NCI-H2107 treated with DMSO at 0.1 percent for 48 hours (cell line): Measurements from ENCODE around the gene EIF5.
"Not testable (repeated sequence)": the region's sequence is repeated elsewhere in the genome, so short reads cannot be mapped to it uniquely, and the experiment has no call there.

Experiments
- DNase-seq: peaks from one replicate; lab custom pipeline; 2025; ENCODE audit not compliant: unreplicated experiment; lab: John Stamatoyannopoulos, UW

Gene EIF5

GRCh38 chr14:103334644-103335622 is 896 bp downstream of the EIF5 start:
- DNase-seq: no peak

DNA sequence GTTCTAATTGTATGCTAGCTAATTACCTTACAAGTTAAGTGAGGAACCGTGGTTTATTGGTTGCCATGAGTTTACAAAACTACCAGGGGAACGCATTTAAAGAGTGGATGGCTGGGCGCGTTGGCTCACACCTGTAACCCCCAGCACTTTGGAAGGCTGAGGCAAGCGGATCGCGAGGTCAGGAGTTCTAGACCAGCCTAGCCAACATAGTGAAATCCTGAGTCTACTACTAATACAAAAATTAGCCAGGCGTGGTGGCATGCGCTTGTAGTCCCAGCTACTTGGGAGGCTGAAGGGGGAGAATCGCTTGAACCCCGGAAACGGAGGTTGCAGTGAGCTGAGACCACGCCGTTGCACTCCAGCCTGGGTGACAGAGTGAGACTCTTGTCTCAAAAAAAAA is 2.2 kb downstream of the EIF5 start:
- DNase-seq: no peak

DNA sequence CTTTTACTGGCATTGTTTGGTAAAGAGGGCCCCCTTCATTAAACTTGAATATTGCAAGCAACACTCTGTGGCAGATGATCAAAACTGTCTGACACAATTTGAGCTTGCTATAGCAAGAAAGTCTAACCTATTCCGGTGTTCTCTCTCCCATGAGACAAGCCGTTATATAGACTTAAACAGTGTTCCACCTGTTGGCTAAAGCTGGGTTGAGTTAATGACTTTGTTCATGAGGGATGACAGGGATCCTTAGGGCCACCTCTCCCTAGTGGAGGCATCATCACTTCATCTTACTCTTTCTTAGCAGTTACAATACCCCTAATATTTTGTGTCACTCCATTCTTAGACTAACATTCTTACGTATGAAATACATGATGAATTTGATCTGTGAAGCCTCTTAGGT is 3.8 kb downstream of the EIF5 start:
- DNase-seq: no peak

- no peak for DNase-seq
Observed at GRCh38 chr14:103339561-103339960, 5.5 kb downstream of the EIF5 start.

GRCh38 chr14:103340480-103341212 is 6.6 kb downstream of the EIF5 start:
- no peak for DNase-seq

DNA sequence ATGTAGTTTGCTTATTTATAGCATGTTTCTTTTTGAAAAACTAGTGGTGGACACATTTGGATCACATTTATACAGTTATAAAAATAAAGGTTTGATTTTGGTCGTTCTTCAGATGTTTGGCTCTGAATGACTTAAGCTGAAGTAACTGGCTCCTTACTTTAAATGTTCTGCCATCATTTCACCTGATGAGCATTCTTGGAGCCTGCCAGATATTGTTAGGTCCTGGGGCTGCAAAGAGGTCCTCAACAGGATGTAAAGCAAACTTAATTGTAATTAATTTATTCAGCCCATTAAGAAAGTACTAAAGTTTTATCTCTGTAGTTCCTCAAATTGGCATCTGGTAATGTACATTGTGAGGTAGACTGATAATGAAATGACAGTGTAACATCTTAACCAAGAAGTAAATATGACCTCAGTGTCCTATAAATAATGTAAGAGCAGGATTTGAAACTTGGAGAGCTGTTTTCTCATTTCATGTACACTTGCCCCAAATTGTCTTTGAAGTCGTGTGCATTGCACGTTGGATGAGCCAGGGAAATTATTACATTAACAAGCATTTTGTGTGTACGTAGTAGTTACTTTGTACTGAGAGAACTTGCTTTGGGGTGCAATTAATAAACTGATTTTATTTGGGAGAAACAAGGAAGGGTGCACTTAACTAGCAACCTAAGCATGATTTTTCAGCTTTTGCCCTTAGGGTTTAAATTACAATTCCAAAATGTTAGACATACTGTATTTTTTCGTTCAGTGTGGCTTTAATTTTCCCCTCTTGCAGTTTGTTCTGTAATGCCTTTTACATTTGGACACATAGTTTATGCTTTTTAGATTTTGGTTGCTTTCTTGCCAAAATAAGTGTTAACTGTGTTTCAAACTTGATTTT is 7.5 kb downstream of the EIF5 start:
- DNase-seq: no peak

DNA sequence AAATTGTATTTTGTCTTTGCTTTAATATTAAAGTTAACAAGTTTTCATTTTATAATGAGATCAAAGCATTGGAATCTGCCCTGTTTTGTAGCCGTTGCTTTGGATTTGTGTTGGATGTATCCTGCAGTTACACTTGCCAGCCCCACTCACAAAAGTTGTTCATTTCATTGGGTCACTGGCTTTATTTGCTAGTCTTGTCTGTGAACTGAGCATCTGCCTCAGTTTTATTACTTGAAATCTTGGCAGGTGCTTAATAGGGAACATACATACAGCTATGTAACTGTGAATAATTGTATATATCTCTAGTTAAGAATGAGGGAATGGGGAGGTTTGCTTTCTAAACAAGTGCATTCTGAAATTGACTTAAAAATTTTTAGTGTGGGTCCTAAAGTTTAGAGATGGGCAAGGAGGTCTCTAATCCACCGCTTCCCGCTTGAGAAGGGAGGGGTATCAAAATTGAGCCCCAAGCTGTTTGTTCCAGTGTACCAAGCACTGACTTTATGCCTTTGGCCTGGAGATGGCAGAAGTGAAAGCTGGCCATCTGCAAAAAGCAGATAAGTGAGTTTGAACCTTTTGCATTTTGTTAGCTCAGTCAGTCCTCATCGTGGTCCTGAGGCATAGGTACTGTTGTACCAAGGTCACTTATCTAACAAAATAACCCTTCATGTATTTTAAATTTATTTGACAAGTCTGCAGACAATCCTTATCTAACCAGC is 9.3 kb downstream of the EIF5 start:
- no peak for DNase-seq

- no peak for DNase-seq
Observed at GRCh38 chr14:103343905-103344797, 10.1 kb downstream of the EIF5 start.

GRCh38 chr14:103346286-103346685 is 12.2 kb downstream of the EIF5 start:
- no peak for DNase-seq

- no peak for DNase-seq
Observed at GRCh38 chr14:103347091-103347815, 13.2 kb downstream of the EIF5 start.

GRCh38 chr14:103348154-103348553 is 14.1 kb downstream of the EIF5 start:
- peak; percentile 17 for DNase-seq

GRCh38 chr14:103349982-103350381 is 15.9 kb downstream of the EIF5 start:
- no peak for DNase-seq

- DNase-seq: no peak
Observed at GRCh38 chr14:103353362-103353761, 19.3 kb downstream of the EIF5 start.

- no peak for DNase-seq
Observed at GRCh38 chr14:103354141-103354540, 20.1 kb downstream of the EIF5 start.

DNA sequence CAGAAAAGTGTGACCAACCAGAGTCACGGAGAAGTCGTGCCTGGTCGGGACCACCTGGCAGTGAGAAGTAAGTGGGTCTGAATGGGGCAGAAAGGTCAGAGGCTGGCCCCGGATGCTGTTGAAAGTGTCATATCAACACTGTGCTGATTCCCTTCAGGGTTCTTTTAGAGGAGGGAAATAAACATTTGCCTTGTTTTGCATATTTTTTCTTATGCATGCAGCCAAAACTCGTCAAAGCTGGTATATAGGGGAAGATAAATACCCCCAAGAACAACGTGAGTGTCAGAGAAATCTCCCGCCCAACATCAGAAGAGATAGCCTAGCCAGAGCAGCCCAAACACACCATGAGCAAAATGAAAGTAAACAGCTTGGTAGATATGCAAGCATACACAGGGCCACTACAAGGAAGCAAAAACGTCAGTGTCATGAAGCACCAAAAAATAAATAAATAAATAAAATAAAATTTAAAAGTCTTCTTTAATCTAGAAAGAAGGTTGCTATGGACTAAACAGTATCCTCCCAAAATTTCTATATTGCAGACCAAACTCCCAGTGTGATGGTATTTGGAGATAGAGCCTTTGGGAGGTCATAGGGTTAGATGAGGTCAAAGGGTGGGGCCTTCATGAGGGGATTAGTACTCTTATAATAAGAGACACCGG is 22.1 kb downstream of the EIF5 start:
- no peak for DNase-seq

DNA sequence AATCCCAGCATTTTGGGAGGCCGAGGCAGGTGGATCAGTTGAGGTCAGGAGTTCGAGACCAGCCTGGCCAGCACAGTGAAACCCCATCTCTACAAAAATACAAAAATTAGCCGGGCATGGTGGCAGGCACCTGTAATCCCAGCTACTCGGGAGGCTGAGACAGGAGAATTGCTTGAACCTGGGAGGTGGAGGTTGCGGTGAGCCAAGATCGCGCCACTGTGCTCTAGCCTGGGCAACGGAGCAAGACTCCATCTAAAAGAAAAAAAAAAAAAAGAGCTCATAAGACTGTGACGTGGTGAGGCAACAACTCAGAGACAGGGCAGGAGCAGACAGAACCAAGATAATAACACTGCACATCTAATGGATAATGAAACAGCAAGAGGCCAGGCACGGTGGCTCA is 23.5 kb downstream of the EIF5 start:
- DNase-seq: not testable (repeated sequence)

GRCh38 chr14:103360548-103360947 is 26.5 kb downstream of the EIF5 start:
- DNase-seq: no peak

GRCh38 chr14:103361867-103362266 is 27.8 kb downstream of the EIF5 start:
- DNase-seq: no peak
